T-helper 17 cell (primary cell): ENCODE measurements around the gene ADNP2. TPM values are rescaled to one million over a fixed set of nuclear protein-coding genes. Genes with fewer than 3 reads are reported as not detected.
"Not testable (repeated sequence)": the region's sequence is repeated elsewhere in the genome, so short reads cannot be mapped to it uniquely, and the experiment has no call there.

Experiments used
- ATAC-seq: fragments of 150-1000 bp; cut with Tn5 transposase; 2 replicates; pipeline ENCODE4 v1.10.0; 2021; ENCODE audit warnings: mild to moderate bottlenecking, moderate library complexity
- DNase-seq, 3 donors: peaks; one replicate each; pipeline versions ENCODE4 v3.0.0 to v3.0.0-alpha.2; 2020 to 2021
- H3K9me3 ChIP-seq: one replicate; pipeline ENCODE4 v1.7.0; 2013; ENCODE audit warnings: low read length, mild to moderate bottlenecking; ENCODE audit not compliant: control insufficient read depth, poor library complexity, severe bottlenecking
- H3K27ac Mint-ChIP-seq: one replicate; pipeline ENCODE4 v1.8.0; 2022; ENCODE audit warnings: mild to moderate bottlenecking, moderate library complexity, mixed read lengths
- H3K27me3 Mint-ChIP-seq: one replicate; pipeline ENCODE4 v1.8.0; 2022; ENCODE audit warnings: mixed read lengths
- H3K36me3 Mint-ChIP-seq: one replicate; pipeline ENCODE4 v1.8.0; 2022; ENCODE audit warnings: low read depth, mixed read lengths
- H3K4me1 Mint-ChIP-seq: one replicate; pipeline ENCODE4 v1.8.0; 2022; ENCODE audit warnings: mild to moderate bottlenecking, mixed read lengths
- H3K4me3 Mint-ChIP-seq: one replicate; pipeline ENCODE4 v1.8.0; 2022; ENCODE audit warnings: mild to moderate bottlenecking, moderate library complexity, mixed read lengths
- total RNA-seq, 4 donors: library from RNA in 2 of 4; stranded (reverse) in 2 of 4; gene quantifications; one replicate each; pipeline ENCODE4 v1.2.3 and lab custom pipeline; 2022 to 2026

ADNP2 gene
- total RNA-seq, 2 donors from 2014 or later = 41.5 to 50.0 TPM

DNA sequence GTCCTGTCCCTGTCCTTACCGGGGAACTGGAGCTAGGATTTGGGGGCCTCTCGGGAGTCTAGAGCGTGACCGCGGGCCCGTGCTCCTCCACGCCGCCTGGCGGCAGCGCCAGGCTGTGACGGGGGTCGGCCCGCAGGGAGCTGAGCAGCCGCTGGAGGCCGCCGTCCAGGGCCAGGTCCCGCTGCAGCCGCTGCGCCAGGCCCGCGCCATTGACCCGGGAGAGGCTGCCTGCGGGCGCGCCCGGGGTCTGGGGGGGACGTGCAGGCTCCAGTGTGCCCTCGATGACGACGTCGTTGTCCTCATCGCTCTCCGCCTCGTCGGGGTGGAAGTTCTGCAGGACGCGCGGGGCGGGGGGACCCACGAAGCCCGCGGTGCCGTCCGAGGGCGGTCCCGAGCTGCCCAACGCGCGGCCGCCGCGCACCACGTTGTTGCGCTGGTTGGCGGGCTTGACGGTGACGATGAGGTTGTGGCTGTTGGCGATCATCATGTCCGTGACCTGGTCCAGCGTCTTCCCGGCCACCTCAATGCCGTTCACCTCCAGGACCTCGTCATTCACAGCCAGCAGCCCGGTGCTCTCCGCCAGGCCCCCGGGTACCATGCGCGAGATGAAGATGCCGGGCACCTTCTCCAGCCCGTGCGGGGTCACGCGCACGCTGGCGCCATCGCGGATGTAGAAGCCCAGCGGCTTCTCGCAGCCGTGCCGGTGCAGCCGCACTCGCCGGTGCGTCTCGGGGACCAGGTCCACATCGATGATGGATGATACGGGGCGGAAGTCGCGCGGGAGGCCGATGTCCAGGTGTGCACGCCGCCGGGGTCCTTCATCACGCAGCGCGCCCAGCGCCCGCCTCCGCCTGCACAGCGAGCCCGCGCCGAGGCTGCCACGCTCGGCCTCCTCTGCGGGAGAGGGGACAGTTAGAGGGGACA lies 50.9 kb downstream of the ADNP2 start:
- Mint-ChIP-seq H3K4me1 (no peaks in the 10 kb centered on the region), H3K4me3 (peak overlapping the region; percentile 74), H3K27me3 (peaks cover 21% of the 10 kb centered on the region), H3K36me3 (peaks cover 2% of the 10 kb centered on the region), H3K27ac (no peak overlapping the region)
- ATAC-seq = peak; percentile 85
- H3K9me3 ChIP-seq = no peaks in the 10 kb centered on the region
- DNase-seq = no peak

GRCh38 chr18:80161781-80162417 lies 52.8 kb downstream of the ADNP2 start:
- H3K4me1 Mint-ChIP-seq = peaks cover 2% of the 10 kb centered on the region
- peak overlapping the region; percentile 41 for H3K4me3 Mint-ChIP-seq
- peaks cover 23% of the 10 kb centered on the region for H3K27me3 Mint-ChIP-seq
- no peaks in the 10 kb centered on the region for H3K9me3 ChIP-seq
- no peak for DNase-seq
- no peak for ATAC-seq
- H3K27ac Mint-ChIP-seq = no peak overlapping the region
- peaks cover 2% of the 10 kb centered on the region for H3K36me3 Mint-ChIP-seq

GRCh38 chr18:80163183-80163582 lies 54.1 kb downstream of the ADNP2 start:
- Mint-ChIP-seq H3K27me3 (peaks cover 26% of the 10 kb centered on the region), H3K4me1 (peaks cover 2% of the 10 kb centered on the region), H3K4me3 (no peak overlapping the region), H3K36me3 (peaks cover 2% of the 10 kb centered on the region), H3K27ac (no peak overlapping the region)
- DNase-seq = no peak
- no peaks in the 10 kb centered on the region for H3K9me3 ChIP-seq
- no peak for ATAC-seq

DNA sequence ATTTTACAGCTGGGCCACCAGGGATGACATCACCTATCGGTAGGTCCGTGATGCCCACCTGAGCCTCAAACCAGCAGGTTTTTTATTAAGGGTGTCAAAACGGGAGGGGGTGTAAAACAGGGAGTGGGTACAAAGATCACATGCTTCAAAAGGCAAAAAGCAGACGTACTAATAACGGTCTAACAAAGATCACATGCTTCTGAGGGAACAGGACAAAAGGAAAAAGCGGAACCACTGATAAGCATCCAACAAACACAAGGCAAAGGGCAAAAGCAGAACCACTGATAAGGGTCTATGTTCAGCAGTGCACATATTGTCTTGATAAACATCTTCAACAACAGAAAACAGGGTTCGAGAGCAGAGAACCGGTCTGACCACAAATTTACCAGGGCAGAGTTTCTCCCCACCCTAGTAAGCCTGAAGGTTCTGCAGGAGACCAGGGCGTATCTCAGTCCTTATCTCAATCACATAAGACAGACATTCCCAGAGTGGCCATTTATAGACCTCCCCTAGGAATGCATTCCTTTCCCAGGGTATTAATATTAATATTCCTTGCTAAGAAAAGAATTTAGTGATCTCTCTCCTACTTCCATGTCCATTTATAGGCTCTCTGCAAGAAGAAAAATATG lies 55.8 kb downstream of the ADNP2 start:
- ATAC-seq, H3K4me1 Mint-ChIP-seq, H3K36me3 Mint-ChIP-seq, DNase-seq, H3K9me3 ChIP-seq, H3K27ac Mint-ChIP-seq, H3K4me3 Mint-ChIP-seq: not testable (repeated sequence)
- H3K27me3 Mint-ChIP-seq = peaks cover 39% of the 10 kb centered on the region

GRCh38 chr18:80166240-80166639 lies 57.2 kb downstream of the ADNP2 start:
- no peak overlapping the region for H3K4me3 Mint-ChIP-seq

DNA sequence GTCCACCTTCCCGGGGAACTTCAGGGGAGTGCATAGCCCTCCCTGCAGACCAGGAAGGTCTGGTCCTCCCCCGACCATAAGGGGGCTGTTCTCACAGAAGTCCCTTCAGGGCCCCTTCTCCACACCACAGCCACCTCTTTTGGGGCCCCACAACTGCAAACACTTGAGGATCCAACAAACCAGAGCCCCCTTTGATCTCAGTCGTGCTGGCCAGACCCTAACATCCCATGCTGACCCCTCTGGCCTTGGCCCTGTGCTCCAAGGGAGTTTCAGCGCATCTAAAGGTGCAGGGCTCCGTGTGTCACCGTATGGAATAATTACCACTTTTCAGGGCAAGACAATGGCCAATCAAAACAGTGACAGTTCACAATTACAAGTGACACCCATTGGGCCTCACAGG lies 57.7 kb downstream of the ADNP2 start:
- H3K27me3 Mint-ChIP-seq = peaks cover 43% of the 10 kb centered on the region
- DNase-seq = no peak
- peaks cover 13% of the 10 kb centered on the region for H3K4me1 Mint-ChIP-seq
- ATAC-seq = no peak
- peaks cover 4% of the 10 kb centered on the region for H3K36me3 Mint-ChIP-seq
- H3K27ac Mint-ChIP-seq = no peak overlapping the region
- no peak overlapping the region for H3K4me3 Mint-ChIP-seq
- no peaks in the 10 kb centered on the region for H3K9me3 ChIP-seq

More at GRCh38 chr18:80166240-80166639, 57.2 kb downstream of the ADNP2 start:
- no peaks in the 10 kb centered on the region for H3K9me3 ChIP-seq
- peaks cover 4% of the 10 kb centered on the region for H3K36me3 Mint-ChIP-seq
- ATAC-seq (no peak), DNase-seq (no peak)
- no peak overlapping the region for H3K27ac Mint-ChIP-seq
- H3K4me1 Mint-ChIP-seq = peaks cover 10% of the 10 kb centered on the region
- peaks cover 43% of the 10 kb centered on the region for H3K27me3 Mint-ChIP-seq

GRCh38 chr18:80167331-80167730 lies 58.3 kb downstream of the ADNP2 start:
- Mint-ChIP-seq H3K4me1 (peaks cover 13% of the 10 kb centered on the region), H3K4me3 (no peak overlapping the region), H3K27ac (no peak overlapping the region), H3K27me3 (peaks cover 43% of the 10 kb centered on the region), H3K36me3 (peaks cover 4% of the 10 kb centered on the region)
- ATAC-seq (no peak), DNase-seq (no peak)
- H3K9me3 ChIP-seq = no peaks in the 10 kb centered on the region

GRCh38 chr18:80167931-80168330 lies 58.9 kb downstream of the ADNP2 start:
- DNase-seq (no peak), ATAC-seq (peak; percentile 64)
- no peak overlapping the region for H3K4me3 Mint-ChIP-seq
- no peaks in the 10 kb centered on the region for H3K9me3 ChIP-seq
- no peak overlapping the region for H3K27ac Mint-ChIP-seq
- peaks cover 13% of the 10 kb centered on the region for H3K4me1 Mint-ChIP-seq
- peaks cover 2% of the 10 kb centered on the region for H3K36me3 Mint-ChIP-seq
- H3K27me3 Mint-ChIP-seq = peaks cover 47% of the 10 kb centered on the region

GRCh38 chr18:80168346-80168745 lies 59.3 kb downstream of the ADNP2 start:
- Mint-ChIP-seq H3K4me1 (peaks cover 13% of the 10 kb centered on the region), H3K27ac (no peak overlapping the region), H3K4me3 (no peak overlapping the region), H3K27me3 (peaks cover 51% of the 10 kb centered on the region), H3K36me3 (peaks cover 2% of the 10 kb centered on the region)
- H3K9me3 ChIP-seq = no peaks in the 10 kb centered on the region
- peak; percentile 33 for ATAC-seq
- DNase-seq = no peak

GRCh38 chr18:80168982-80169381 lies 59.9 kb downstream of the ADNP2 start:
- ATAC-seq (no peak), DNase-seq (no peak)
- Mint-ChIP-seq H3K4me1 (peaks cover 13% of the 10 kb centered on the region), H3K27me3 (peaks cover 51% of the 10 kb centered on the region), H3K27ac (peak overlapping the region; percentile 6), H3K4me3 (no peak overlapping the region), H3K36me3 (peaks cover 2% of the 10 kb centered on the region)
- H3K9me3 ChIP-seq = no peaks in the 10 kb centered on the region

- peak overlapping the region; percentile 5 for H3K4me3 Mint-ChIP-seq
- ATAC-seq (no peak), DNase-seq (no peak)
- no peaks in the 10 kb centered on the region for H3K9me3 ChIP-seq
- H3K27ac Mint-ChIP-seq = no peak overlapping the region
- peaks cover 17% of the 10 kb centered on the region for H3K4me1 Mint-ChIP-seq
- peaks cover 51% of the 10 kb centered on the region for H3K27me3 Mint-ChIP-seq
- peaks cover 2% of the 10 kb centered on the region for H3K36me3 Mint-ChIP-seq
These were observed 60.5 kb downstream of the ADNP2 start for GRCh38 chr18:80169607-80170006.

DNA sequence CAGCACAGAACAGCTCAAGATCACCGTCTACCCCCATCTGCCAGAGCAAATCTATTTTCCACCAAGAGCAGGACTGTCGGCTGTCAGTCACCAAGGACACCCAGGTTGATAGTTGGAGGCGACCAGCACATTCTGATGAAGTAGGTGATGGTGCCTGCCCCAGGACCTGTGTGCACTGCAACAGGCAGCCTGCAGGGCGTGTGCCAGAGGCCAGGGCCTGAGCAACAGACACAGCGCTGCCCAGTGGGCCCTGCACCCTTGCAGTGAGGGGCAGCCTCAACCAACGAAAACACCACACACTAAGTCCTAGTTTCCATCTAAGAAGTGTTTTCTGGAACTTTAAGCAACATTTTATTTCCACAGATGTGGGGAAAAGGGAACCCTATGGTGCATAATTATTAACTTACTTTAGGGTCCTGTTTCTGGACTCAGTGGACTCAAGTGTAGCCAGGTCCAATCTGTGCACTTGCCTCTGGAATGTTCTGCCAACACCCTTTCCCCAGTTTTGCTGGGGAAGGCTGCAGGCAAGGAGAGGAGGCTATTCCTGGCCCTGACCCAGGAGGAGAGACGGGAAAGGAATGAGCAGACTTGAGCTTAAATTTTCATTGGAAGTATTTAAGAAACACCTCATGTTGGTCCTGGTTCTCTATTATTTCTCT lies 61.5 kb downstream of the ADNP2 start:
- H3K4me3 Mint-ChIP-seq = no peak overlapping the region
- no peak for ATAC-seq

More for the DNA sequence above, 61.5 kb downstream of the ADNP2 start:
- no peak for DNase-seq
- H3K27ac Mint-ChIP-seq = peak overlapping the region; percentile 86
- H3K9me3 ChIP-seq = no peaks in the 10 kb centered on the region
- peaks cover 60% of the 10 kb centered on the region for H3K27me3 Mint-ChIP-seq
- H3K36me3 Mint-ChIP-seq = peaks cover 2% of the 10 kb centered on the region
- peaks cover 24% of the 10 kb centered on the region for H3K4me1 Mint-ChIP-seq
